Stimulated activated naive CD8-positive, alpha-beta T cell treated with anti-CD3 and anti-CD28 coated beads, Interleukin-15, Interleukin-2, amounts not matched to agents 100 U/mL and 50 U/mL, for 24 hours (primary cell): ENCODE measurements around the gene MAPRE3.

Experiments
- ATAC-seq: fragments of 150-1000 bp; cut with Tn5 transposase; one replicate; pipeline ENCODE4 v1.10.0; 2021
- DNase-seq: peaks from one replicate; pipeline ENCODE4 v3.0.0; 2021

The MAPRE3 gene

DNA sequence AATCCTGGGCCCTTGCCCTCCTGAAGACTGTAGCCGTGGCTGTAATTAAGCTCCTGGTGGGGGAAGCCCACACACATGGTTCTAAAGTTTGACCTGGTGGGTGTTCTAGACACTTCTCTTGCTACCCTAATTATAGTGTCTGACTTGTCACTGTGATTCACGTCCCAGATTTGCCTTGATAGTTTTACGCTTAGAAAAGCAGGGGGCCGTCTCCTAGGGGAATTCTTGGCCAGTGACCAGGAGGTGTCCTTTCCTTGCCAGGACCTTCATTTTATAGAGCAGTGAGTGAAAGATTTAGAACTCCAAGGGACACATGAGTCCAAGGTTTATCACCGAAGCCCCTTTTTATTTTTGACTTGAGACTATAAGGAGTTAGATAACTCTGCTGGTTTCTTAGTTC lies 71.3 kb downstream of the MAPRE3 start:
- no peak for ATAC-seq
- DNase-seq: no peak

DNA sequence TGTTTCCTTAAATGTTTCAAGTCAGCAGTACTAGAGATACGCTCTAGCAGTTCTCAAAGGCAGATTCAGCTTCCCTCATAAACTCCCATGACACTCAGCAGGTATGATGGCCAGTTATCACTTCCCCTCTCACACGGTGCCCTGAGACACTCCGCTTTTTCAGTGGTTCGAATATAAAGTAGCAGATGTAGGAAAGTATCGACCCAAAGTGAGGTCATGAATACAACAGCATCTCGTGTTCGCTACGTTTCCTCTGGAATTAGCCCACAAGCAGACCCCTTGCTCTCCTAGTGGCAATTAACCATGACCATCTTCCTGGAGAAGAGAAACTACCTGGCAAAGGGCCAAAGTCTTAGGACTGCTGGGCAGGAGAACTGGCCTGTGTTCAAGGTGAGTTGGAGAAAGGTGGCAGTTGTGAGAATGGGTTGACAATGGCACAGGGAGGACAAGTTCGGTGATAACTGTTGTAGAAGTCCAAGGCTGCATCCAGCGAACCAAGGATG lies 71.8 kb downstream of the MAPRE3 start:
- ATAC-seq (no peak), DNase-seq (no peak)

DNA sequence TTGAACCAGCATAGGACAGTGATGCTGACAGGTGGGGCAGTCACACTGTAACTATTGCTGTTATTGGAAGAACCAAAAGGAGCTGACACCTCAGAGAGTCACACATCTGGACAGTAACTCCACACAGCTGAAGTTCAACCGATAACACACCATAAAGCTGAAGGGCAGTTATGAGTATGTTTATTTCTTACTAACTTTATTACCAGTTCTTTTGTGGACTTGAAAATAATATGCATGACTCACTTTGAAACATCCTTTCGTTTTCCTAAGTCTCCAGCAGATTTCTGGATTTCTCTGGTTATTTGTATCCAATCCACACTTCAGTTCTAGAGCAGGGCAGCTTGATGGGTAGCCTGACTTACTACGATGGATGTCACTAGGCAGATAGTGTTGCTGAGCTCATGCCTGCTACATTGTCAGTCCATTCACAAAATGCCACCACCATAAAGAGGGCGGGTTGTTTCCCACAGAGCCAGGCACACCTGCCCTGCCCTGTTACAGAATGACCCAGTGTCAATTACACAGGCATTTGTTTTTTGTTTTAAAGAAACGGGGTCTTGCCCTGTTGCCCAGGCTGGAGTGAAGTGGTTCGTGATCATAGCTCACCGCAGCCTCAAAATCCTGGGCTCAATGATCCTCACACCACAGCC lies 72.7 kb downstream of the MAPRE3 start:
- ATAC-seq (no peak), DNase-seq (no peak)

DNA sequence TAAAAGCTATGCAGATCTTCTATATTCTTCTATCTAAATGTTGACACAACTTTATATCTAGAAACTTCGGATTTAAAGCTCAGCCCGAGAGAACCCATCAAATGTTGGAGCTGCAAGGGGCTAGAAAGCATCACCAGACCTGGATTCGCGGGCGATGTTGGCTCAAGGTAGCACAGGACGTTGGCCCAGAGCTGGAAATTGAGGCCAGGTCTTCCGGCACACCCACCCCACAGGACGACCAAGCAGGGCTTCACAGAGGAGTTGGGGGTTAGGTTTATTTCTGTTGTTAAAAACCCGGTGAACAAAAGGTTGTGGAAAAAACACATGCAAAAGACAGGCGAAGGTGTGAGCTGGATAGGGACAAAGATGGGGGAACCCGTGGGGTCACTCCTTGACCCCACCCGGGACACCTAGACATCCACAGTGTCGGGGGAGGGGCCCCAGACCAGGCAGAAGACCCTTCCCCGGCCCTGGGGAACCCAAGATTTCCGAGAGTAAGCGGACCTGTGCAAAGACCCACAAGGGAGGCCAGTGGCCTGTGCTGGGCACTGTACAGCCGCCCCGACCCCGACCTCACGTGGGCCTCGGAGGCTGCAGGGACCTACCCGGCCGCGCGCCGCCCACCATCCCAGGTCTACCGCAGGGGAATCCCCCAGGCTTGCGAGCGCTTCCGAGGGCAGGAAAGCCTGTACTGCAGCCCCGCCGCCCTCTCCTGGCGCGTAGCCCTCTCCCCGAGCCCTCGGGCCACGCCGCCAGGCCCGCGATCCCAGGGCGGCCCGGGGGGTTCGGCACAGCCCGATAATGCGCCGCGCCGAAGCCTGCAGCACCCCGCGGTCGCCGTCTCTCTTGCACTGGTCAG lies 79.2 kb downstream of the MAPRE3 start:
- DNase-seq (peak; percentile 84), ATAC-seq (peak; percentile 31)

DNA sequence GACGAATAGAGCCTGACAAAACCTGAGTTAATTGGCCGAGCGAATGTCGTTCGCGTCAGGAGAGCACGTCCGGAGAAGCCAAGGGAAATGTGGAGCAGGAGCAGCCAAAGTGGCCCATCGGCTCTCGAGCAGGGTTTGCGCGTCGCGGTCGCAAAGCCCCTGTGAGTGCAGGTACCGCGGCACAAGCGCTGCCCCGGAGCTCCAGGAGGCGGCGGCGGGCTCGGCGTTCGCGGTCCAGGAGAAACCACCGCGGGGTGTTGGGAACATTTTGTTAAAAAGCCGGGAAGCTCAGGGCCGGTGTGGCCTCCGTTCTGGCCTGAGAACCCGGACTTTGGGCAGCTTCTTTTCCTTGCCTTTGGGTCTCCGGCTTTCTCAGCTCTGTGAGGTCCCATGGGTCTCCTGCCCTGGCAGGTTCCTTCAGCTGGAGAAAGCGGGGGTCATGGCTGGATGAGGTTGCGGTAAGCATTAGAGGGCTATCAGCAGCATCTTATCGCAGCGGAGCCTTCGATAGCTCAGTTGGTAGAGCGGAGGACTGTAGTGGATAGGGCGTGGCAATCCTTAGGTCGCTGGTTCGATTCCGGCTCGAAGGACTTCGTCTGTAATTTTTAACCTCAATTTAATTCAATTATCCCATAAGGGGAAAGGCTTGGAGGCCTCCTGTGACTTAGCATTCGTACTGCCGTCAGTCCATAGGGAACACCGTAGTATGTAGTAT lies 80.0 kb downstream of the MAPRE3 start:
- peak; percentile 78 for ATAC-seq
- peak; percentile 85 for DNase-seq

DNA sequence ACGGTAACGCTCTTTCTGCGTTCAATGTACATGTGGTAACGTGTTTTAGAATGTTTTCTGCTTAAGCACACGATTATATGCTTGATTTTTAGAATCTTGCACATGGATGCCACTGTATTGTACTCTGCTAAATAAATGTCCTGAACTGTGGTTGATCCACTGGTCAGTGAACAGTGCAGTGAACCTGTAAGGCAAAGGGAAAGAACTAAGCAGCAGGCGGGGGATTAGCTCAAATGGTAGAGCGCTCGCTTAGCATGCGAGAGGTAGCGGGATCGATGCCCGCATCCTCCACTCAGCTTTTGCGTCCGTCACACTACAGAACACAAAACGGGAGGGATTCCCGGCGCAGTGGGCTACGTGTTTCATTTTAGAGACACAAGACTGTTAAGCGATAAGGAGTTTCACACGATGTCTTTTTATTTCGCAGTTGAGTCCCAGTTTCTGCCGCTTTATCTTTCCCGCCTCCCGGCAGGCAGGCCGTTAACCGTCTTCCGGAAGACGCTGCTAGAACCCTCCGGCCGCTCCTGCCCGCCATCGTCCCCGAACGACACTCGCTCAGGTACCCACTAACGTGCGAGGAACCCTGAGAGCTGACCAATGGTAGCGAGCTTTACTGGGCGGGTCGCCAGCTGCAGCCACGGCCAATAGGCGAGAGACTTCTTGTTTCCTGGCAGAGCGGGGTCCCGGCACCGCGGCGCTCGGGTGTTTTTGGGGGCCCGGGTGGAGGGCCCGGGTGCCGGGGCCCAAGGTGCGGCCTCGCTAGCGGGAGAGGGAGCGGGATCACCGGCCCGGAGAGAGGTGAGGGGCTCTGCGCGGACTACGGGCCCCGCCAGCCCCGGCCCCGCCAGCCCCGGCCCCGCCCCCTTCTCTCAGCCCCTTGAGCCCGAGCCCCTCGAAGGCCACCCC lies 80.8 kb downstream of the MAPRE3 start, which contains the start of gene AGBL5:
TSS of gene AGBL5 (plus strand) at position 673 of the 906 bp plus-strand sequence. CDS start 1,291 bp downstream, outside the sequence.
- peak; percentile 78 for ATAC-seq

DNA sequence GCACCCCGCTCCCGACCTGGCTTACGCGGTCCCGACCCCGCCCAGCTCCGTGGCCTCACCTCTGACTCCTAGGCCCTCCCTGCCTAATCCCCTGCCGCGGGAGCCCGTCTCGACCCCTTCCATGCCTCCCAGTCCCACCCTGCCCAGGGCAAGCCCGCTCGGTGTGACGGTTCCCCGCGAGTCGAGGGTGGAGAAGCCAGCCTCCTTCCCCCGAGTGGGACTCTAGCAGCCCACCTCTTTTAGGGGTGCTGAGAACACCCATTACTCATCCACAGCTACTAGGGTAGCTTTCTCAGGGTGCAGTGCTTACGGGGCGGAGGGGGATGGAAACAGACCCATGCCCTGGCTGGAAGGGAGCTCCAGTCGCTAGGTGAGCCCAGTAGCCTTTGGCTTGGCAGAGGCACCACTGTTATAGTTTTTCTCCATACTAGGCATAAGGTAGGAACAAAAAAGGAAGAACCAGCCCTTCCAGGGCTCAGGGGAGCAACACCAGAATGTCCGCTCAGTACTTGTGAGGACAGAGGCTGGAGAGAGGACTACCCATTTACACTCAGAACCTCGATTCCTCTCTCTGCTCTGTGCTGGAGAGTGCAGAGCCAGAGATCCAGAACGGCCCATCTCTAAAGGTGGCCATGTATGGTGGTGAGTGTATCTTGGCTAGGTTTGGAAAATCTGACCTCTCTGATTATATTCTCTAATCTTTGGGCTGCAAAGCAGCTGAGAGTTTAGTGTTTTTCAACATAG lies 81.6 kb downstream of the MAPRE3 start:
- no peak for ATAC-seq
- DNase-seq: no peak

More for the DNA sequence above, 80.8 kb downstream of the MAPRE3 start, which contains the start of gene AGBL5:
- DNase-seq: peak; percentile 93

DNA sequence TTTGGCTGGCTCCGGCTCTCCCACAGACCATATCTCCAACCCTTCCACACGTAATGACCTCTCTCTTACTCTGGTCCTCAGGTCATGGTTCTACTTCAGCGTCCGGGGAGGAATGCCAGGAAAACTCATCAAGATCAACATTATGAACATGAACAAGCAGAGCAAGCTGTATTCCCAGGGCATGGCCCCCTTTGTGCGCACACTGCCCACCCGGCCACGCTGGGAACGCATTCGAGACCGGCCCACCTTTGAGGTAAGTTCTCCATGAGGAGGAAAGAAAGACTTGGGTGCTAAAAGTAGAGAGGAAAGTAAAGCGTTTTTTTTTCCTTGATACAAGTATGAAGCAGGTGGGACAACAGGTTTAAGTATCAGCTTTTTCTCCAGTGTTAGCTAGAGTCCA lies 82.9 kb downstream of the MAPRE3 start:
- ATAC-seq (no peak), DNase-seq (no peak)

DNA sequence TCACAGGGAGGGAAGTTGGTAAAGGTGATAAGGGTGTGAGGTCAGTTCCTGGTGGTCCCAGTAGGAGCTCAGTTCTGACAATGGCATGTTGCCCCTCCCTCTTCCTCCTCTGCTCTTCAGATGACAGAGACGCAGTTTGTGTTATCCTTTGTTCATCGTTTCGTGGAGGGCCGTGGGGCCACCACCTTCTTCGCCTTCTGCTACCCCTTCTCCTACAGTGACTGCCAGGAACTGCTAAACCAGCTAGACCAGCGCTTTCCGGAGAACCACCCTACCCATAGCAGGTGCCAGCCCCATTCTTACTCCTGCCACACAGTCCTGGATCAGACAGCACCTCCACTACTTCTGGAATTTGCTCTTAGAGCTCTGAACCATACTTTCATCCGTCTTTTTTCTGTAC lies 83.3 kb downstream of the MAPRE3 start:
- DNase-seq (no peak), ATAC-seq (no peak)

DNA sequence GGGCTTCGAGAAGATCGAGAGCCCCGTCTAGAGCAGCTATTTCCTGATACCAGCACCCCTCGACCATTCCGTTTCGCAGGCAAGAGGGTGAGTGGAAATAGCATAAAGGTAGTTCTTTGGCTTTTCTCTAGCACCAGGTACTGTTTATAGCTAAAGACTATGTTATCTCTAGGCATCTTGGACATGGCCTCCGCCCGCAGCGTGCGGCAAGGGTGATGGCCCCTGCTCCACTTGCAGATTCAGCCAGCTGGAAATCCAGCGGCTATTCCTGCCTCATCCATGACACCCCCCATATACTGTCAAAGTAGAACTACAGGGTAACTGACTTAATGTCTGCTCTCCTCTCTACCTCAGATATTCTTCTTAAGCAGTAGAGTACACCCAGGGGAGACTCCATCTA lies 84.3 kb downstream of the MAPRE3 start:
- no peak for ATAC-seq
- DNase-seq: no peak

DNA sequence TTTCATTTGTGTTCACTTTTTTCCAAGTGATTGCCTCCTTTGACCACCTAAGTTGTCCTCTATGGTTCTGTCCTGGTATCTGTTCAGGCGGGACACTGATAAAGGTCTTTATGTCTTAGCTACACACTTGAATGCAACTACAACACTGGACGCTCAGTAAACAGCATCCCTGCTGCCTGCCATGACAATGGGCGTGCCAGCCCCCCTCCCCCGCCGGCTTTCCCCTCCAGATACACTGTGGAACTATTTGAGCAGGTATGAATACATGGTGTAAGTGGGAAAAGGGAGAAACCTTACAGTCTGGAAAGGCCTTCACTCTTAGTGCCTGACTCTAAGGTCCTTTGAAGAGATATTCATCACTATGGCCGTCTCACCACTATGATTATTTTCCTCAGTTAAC lies 86.7 kb downstream of the MAPRE3 start:
- DNase-seq (no peak), ATAC-seq (no peak)

DNA sequence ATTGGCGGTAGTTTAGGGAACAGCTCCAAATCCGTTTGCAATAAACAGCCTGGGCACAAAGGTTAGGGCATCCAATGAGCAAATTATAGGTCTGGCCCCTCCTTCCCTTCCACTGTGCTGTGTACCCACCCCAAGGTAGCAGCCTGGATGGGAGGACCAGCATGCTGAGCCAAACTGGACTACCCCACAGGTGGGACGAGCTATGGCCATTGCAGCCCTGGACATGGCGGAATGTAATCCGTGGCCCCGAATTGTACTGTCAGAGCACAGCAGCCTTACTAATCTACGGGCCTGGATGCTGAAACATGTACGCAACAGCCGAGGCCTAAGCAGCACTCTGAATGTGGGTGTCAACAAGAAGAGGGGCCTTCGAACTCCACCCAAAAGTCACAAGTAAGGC lies 87.8 kb downstream of the MAPRE3 start:
- ATAC-seq (no peak), DNase-seq (no peak)

DNA sequence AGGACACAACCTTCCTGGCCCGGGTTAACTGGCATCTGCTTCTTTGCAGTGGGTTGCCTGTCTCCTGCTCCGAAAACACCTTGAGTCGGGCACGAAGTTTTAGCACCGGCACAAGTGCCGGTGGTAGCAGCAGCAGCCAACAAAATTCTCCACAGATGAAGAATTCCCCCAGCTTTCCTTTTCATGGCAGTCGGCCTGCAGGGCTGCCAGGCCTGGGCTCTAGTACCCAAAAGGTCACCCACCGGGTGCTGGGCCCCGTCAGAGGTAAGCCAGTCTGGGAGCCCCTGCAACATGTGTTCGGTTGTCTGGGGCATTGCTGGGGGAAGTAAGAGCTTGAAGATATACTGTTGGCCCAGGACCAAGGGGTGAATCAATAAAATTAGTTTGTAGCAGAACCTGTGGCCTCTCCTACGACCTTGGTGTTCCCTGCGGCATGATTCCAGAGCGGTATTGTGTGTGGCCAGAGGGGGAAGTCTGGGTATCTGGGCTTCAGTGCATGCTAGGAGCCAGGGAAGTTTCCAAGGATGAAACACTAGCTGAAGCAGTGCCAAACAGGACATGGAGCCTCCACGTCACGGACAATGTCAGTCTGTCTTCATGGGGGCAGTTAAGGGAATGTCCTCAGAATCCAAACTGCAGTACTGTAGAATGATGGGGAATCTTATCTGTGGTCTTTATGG lies 88.8 kb downstream of the MAPRE3 start:
- ATAC-seq (no peak), DNase-seq (no peak)

DNA sequence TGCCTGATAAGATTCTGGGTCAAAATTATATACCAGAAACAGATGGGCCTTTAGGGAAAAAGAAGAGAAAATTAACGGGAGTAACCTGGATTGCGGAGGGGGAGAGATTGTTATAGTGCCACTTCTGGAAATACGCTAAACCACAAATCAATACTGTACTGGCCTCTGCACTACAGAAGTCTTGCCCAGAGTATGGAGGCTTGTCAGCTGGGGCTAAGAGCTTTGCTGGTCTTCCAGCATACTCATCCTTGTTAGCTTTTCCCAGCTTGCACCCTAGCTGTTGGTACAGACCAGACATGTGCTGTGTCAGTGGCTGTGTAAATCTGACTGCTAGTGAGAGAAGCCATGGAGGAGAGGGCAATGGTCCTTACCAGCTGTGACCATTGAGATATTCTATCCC lies 89.9 kb downstream of the MAPRE3 start:
- DNase-seq: no peak
- no peak for ATAC-seq

DNA sequence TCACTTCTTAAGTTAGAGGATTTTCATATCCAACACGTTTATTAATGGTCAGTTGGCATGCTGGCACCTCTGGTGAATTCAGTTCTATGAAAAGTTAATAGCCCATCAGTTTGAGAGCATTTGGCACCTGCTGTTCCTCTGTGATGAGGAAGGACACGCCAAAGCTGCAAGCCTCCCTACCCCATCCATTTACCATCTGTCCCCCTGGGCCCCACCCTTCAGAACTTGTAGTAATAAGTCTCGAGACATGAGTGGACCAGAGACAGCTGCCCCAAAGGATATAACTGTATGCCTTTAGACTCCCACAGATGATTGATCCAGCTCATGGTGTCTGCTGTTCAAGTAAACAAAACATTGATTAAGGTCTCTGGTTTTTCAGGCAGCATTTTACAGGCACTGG lies 94.7 kb downstream of the MAPRE3 start:
- ATAC-seq (no peak), DNase-seq (no peak)

DNA sequence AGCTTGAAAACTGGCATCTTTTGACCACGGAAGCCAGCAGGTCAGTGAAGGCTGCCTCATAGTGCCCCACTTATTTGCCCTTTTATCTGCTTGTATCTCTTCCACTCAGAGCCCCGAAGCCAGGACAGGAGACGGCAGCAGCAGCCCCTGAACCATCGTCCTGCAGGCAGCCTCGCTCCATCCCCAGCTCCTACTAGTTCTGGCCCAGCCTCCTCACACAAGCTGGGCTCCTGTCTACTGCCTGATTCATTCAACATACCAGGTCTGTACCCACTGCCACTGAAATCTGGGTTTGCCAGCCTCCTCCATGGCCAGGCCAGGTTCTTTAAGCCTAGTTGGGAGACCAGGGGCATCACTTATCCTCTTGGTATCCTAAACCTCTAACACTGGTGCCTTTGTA lies 96.9 kb downstream of the MAPRE3 start:
- DNase-seq: no peak
- ATAC-seq: no peak

DNA sequence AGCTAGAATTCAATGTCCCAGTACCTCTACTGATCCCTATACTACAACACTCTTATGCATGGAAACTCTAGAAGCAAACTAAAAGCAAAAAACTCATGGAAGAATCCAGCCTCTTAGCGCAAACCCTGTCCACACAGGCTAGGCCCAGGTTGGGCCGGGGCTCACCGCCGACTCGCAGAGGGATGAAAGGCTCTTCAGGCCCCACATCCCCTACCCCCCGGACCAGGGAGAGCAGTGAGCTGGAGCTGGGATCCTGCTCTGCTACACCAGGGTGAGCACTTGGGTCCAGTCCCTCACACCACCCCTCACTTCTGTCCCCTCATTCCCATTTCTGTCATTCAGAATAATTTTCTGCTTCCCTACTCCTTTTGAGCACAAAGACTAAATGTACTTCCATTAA lies 99.0 kb downstream of the MAPRE3 start:
- DNase-seq (no peak), ATAC-seq (no peak)

DNA sequence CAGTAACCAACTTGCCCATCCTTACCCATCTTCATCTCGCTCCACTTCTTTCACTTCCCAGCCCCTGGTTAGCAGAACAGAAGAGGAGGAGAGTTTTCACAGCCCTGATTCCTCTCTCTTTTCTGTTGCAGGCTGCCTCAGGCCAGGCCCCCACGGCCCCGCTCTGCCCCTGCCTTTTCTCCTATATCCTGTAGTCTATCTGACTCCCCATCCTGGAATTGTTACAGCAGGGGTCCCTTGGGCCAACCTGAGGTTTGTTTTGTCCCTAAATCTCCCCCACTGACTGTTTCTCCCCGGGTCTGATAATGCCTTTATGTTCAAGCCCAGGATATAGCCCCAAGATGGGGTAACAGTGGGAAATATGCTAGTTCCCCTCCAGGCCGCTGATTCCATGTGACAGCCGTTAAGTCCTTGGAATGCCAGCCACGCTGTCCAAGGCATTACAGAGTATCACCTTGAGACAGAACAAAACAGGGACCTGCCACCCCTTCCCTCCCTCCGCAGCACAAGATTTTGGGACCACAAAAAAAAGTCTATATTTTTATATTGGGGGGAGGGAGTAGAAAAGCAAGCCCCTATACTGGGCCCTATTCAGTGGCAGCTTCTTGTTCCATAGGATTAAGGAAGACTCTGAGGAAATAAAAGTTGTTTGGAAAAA lies 99.7 kb downstream of the MAPRE3 start:
- no peak for DNase-seq
- ATAC-seq: no peak

DNA sequence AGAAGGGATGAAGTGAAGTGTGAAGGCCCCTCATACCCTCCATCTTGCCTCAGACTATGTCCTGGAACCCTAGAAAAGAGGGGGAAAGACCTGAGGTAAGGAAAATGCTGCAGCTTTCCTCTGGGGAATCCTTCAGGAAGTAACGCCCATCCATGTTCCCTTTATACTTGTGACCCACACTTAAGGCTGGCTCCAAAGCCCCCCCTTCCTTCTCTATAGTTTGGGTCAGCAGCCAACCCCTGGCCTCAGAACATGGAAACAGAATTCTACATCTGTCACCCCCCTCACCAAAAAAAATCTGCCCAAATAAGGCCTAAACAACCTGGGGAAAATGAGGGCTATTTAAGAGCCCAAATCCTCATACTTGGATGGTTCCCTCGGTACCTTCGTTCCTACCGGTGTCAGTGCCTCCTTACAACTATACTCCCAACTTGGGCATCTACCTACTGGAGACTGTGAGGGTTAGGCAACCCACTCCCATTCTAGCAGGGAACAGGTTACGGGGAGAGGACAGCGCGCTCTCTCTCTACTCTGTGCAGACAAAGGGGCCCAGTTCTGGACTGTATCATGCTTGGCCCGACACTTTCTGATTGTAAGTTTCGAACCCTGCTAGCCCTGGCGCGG lies 100.3 kb downstream of the MAPRE3 start:
- ATAC-seq (peak; percentile 1), DNase-seq (no peak)
